Measurements from ENCODE around the gene CCDC34.

Gene CCDC34

GRCh38 chr11:27380771-27381170 is 17.8 kb upstream of the CCDC34 start:
- Histone ChIP-seq H3K79me2 (ENCODE audit: control insufficient read depth, insufficient read depth, low read length, unreplicated experiment) (peaks cover 3% of the 10 kb centered on the region), H3K4me3 (ENCODE audit: low read depth, low read length) (no peak overlapping the region), H3K4me1 (ENCODE audit: control insufficient read depth, insufficient read depth, low read length, unreplicated experiment) (peaks cover 22% of the 10 kb centered on the region), H3K27me3 (ENCODE audit: insufficient read depth, low read length) (no peaks in the 10 kb centered on the region), H2AFZ (ENCODE audit: low read length, unreplicated experiment) (no peak overlapping the region), H3K27ac (ENCODE audit: low read depth, low read length) (no peak overlapping the region), H3K36me3 (ENCODE audit: insufficient read depth, low read length) (no peaks in the 10 kb centered on the region)

- H3K4me3 ChIP-seq (ENCODE audit: low read depth, low read length) = no peak overlapping the region
- peaks cover 3% of the 10 kb centered on the region for H3K79me2 ChIP-seq (ENCODE audit: control insufficient read depth, insufficient read depth, low read length, unreplicated experiment)
- peaks cover 12% of the 10 kb centered on the region for H3K4me1 ChIP-seq (ENCODE audit: control insufficient read depth, insufficient read depth, low read length, unreplicated experiment)
- no peak overlapping the region for H3K27ac ChIP-seq (ENCODE audit: low read depth, low read length)
- H2AFZ ChIP-seq (ENCODE audit: low read length, unreplicated experiment) = no peak overlapping the region
- H3K36me3 ChIP-seq (ENCODE audit: insufficient read depth, low read length) = no peaks in the 10 kb centered on the region
- H3K27me3 ChIP-seq (ENCODE audit: insufficient read depth, low read length) = no peaks in the 10 kb centered on the region
These were observed 16.4 kb upstream of the CCDC34 start for GRCh38 chr11:27379449-27379848.

DNA sequence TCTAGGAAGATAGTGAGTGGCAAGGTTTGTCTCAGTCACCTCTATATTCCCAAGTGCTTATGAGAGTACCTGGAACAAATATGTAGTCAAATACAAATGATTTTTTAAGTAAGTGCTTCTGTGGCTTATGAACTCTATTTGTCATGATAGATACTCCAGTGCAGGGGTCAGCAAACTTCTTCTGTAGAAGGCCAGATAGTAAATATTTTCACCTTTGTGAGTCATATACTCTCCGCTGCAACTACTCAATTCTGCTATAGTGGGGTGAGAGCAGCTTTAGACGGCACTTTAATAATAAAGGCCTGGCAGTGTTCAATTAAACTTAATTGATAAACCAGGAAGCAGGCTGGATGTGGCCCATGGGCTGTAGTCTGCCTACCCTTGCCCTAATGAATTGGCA is 12.4 kb upstream of the CCDC34 start:
- Histone ChIP-seq H3K4me1 (ENCODE audit: control insufficient read depth, insufficient read depth, low read length, unreplicated experiment) (no peaks in the 10 kb centered on the region), H3K79me2 (ENCODE audit: control insufficient read depth, insufficient read depth, low read length, unreplicated experiment) (no peaks in the 10 kb centered on the region), H3K27me3 (ENCODE audit: insufficient read depth, low read length) (no peaks in the 10 kb centered on the region), H2AFZ (ENCODE audit: low read length, unreplicated experiment) (no peak overlapping the region), H3K27ac (ENCODE audit: low read depth, low read length) (no peak overlapping the region), H3K4me3 (ENCODE audit: low read depth, low read length) (no peak overlapping the region), H3K36me3 (ENCODE audit: insufficient read depth, low read length) (peaks cover 4% of the 10 kb centered on the region; the same call in 1 of the 2 replicates)

DNA sequence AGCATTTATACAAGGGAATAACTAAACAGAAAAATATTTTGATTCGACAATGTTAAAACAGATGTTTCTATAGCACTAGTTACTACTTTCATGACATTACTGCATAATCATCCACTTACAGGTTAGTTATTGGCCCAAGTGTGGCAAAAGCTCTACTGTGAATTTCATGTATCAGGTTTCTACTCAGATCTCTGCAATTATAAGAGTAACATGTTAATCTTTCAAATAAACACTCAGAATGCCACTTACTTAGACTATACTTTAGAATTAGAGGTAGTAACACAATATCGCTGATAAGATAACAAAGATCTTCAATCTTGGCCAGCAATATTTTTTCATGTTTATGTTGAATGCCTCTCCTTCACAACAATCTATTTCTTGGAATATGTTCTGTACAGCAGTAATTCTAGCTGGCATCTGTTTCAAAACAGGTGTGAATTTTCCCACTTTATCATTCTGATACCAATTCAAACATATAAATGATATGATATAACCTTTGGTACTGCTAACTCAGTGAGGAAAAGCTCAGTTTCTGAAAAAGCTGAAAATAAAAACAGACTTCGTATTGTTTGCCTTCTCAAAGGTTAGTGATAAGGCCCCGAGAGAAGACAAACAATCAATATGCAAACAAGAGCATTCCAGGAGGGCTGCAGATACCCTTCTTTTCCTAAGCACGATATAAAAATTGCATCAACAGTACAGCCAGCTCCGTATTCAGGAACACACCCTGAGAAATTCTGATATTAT is 11.0 kb upstream of the CCDC34 start:
- no peak overlapping the region for H3K4me3 ChIP-seq (ENCODE audit: low read depth, low read length)
- no peaks in the 10 kb centered on the region for H3K27me3 ChIP-seq (ENCODE audit: insufficient read depth, low read length)
- peaks cover 4% of the 10 kb centered on the region; the same call in 1 of the 2 replicates for H3K36me3 ChIP-seq (ENCODE audit: insufficient read depth, low read length)
- no peaks in the 10 kb centered on the region for H3K4me1 ChIP-seq (ENCODE audit: control insufficient read depth, insufficient read depth, low read length, unreplicated experiment)
- no peaks in the 10 kb centered on the region for H3K79me2 ChIP-seq (ENCODE audit: control insufficient read depth, insufficient read depth, low read length, unreplicated experiment)
- H2AFZ ChIP-seq (ENCODE audit: low read length, unreplicated experiment) = no peak overlapping the region
- no peak overlapping the region for H3K27ac ChIP-seq (ENCODE audit: low read depth, low read length)

GRCh38 chr11:27373392-27373791 is 10.4 kb upstream of the CCDC34 start:
- no peaks in the 10 kb centered on the region for H3K79me2 ChIP-seq (ENCODE audit: control insufficient read depth, insufficient read depth, low read length, unreplicated experiment)
- H3K4me1 ChIP-seq (ENCODE audit: control insufficient read depth, insufficient read depth, low read length, unreplicated experiment) = no peaks in the 10 kb centered on the region
- no peak overlapping the region for H3K4me3 ChIP-seq (ENCODE audit: low read depth, low read length)
- H3K27ac ChIP-seq (ENCODE audit: low read depth, low read length) = no peak overlapping the region
- H3K36me3 ChIP-seq (ENCODE audit: insufficient read depth, low read length) = peaks cover 4% of the 10 kb centered on the region; the same call in 1 of the 2 replicates
- H3K27me3 ChIP-seq (ENCODE audit: insufficient read depth, low read length) = no peaks in the 10 kb centered on the region
- no peak overlapping the region for H2AFZ ChIP-seq (ENCODE audit: low read length, unreplicated experiment)

- Histone ChIP-seq H3K4me3 (ENCODE audit: low read depth, low read length) (no peak overlapping the region), H2AFZ (ENCODE audit: low read length, unreplicated experiment) (no peak overlapping the region), H3K27me3 (ENCODE audit: insufficient read depth, low read length) (no peaks in the 10 kb centered on the region), H3K79me2 (ENCODE audit: control insufficient read depth, insufficient read depth, low read length, unreplicated experiment) (no peaks in the 10 kb centered on the region), H3K27ac (ENCODE audit: low read depth, low read length) (no peak overlapping the region), H3K4me1 (ENCODE audit: control insufficient read depth, insufficient read depth, low read length, unreplicated experiment) (no peaks in the 10 kb centered on the region), H3K36me3 (ENCODE audit: insufficient read depth, low read length) (peaks cover 4% of the 10 kb centered on the region; the same call in 1 of the 2 replicates)
These were observed 9.1 kb upstream of the CCDC34 start for GRCh38 chr11:27372164-27372563.

GRCh38 chr11:27371489-27371888 is 8.5 kb upstream of the CCDC34 start:
- Histone ChIP-seq H2AFZ (ENCODE audit: low read length, unreplicated experiment) (no peak overlapping the region), H3K27me3 (ENCODE audit: insufficient read depth, low read length) (no peaks in the 10 kb centered on the region), H3K36me3 (ENCODE audit: insufficient read depth, low read length) (peaks cover 4% of the 10 kb centered on the region; the same call in 1 of the 2 replicates), H3K27ac (ENCODE audit: low read depth, low read length) (no peak overlapping the region), H3K4me1 (ENCODE audit: control insufficient read depth, insufficient read depth, low read length, unreplicated experiment) (no peaks in the 10 kb centered on the region), H3K79me2 (ENCODE audit: control insufficient read depth, insufficient read depth, low read length, unreplicated experiment) (no peaks in the 10 kb centered on the region), H3K4me3 (ENCODE audit: low read depth, low read length) (no peak overlapping the region)

DNA sequence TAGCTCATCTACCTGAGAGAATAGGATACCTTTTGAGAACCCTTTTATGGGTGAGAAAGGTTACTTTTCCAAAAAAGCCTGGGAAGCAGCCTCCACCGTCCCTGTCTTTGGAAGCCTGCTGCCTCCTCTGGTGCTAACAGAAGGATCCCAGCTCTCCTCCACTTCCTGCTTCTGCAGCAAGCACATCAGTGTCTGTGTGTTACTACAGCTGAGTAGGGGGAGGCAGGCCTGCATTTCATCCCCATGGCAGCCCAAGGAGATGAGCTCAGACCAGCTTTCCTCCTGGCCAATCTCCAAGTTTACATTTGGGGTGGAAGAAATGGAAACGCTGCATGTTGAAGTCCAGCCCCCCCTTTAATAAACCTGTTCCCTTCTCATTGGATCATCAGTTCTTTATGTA is 7.4 kb upstream of the CCDC34 start:
- Histone ChIP-seq H3K36me3 (ENCODE audit: insufficient read depth, low read length) (peaks cover 4% of the 10 kb centered on the region; the same call in 1 of the 2 replicates), H3K27me3 (ENCODE audit: insufficient read depth, low read length) (no peaks in the 10 kb centered on the region), H2AFZ (ENCODE audit: low read length, unreplicated experiment) (no peak overlapping the region), H3K79me2 (ENCODE audit: control insufficient read depth, insufficient read depth, low read length, unreplicated experiment) (no peaks in the 10 kb centered on the region), H3K27ac (ENCODE audit: low read depth, low read length) (no peak overlapping the region), H3K4me1 (ENCODE audit: control insufficient read depth, insufficient read depth, low read length, unreplicated experiment) (no peaks in the 10 kb centered on the region), H3K4me3 (ENCODE audit: low read depth, low read length) (no peak overlapping the region)

DNA sequence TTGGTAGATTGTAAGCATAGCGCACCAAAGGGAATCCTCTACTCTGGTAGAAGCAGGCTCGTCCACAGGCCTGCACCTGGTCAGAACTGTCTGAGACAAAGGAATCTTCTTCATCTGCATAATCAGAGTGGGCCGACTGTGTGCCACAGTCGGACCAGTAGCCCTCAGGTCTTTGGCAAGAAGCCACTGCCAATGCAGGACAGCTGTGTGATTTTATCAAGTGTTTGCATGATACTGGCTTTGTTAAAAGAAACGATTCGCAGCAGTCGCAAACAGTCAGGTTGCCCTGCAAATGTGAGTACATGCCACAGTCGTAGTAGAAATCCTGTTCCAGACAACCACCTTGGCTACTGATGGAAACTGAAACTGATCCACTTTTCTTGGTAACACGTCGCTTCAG is 4.9 kb upstream of the CCDC34 start:
- H3K27me3 ChIP-seq (ENCODE audit: insufficient read depth, low read length) = no peaks in the 10 kb centered on the region
- peaks cover 4% of the 10 kb centered on the region; the same call in 1 of the 2 replicates for H3K36me3 ChIP-seq (ENCODE audit: insufficient read depth, low read length)
- H3K79me2 ChIP-seq (ENCODE audit: control insufficient read depth, insufficient read depth, low read length, unreplicated experiment) = no peaks in the 10 kb centered on the region
- H3K4me1 ChIP-seq (ENCODE audit: control insufficient read depth, insufficient read depth, low read length, unreplicated experiment) = peaks cover 6% of the 10 kb centered on the region
- H2AFZ ChIP-seq (ENCODE audit: low read length, unreplicated experiment) = no peak overlapping the region
- H3K4me3 ChIP-seq (ENCODE audit: low read depth, low read length) = no peak overlapping the region
- H3K27ac ChIP-seq (ENCODE audit: low read depth, low read length) = no peak overlapping the region

DNA sequence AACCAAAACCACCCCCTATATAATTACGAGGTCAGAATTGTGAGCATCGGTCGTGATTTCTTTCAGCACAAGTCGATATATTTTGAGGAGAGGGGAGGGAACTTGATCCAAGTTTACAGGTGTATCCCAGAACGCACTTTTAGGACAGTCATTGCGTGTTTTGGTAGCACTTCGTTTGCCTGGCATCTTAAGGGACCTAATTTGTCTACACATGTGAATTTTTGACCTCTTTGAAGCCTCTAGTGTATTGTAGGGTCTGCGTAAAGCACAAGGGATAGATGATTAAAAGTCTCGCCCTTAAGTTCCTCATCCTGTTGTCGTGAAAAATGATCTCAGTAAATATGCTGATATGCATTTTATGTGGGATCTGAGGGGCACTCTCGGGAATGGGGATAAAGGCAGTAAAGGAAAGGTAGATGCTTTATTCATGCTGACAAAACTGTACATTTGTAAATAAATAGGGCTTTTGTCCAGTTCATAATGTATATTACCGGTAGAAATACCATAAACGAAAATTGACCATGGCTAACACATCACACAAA is 632 bp upstream of the CCDC34 start:
- Histone ChIP-seq H3K79me2 (ENCODE audit: control insufficient read depth, insufficient read depth, low read length, unreplicated experiment) (no peaks in the 10 kb centered on the region), H3K27me3 (ENCODE audit: insufficient read depth, low read length) (no peaks in the 10 kb centered on the region), H3K27ac (ENCODE audit: low read depth, low read length) (no peak overlapping the region), H3K4me1 (ENCODE audit: control insufficient read depth, insufficient read depth, low read length, unreplicated experiment) (peaks cover 10% of the 10 kb centered on the region), H2AFZ (ENCODE audit: low read length, unreplicated experiment) (peak overlapping the region; percentile 95), H3K4me3 (ENCODE audit: low read depth, low read length) (peak overlapping the region; percentile 76), H3K36me3 (ENCODE audit: insufficient read depth, low read length) (no peaks in the 10 kb centered on the region)

All from ACC112 (cell line).